H1 (cell line): Measurements from ENCODE around the gene EDEM2. TPM values are rescaled to one million over a fixed set of nuclear protein-coding genes. Genes with fewer than 3 reads are reported as not detected.

ENCODE experiments used
- CTCF ChIA-PET: fragments of 300-600 bp; sonication (Branson Sonifier 250); formaldehyde crosslinking; loops from one replicate; lab custom pipeline; 2021; ENCODE audit not compliant: partially characterized antibody; lab: Charles Lee
- POLR2A ChIA-PET: fragments of 300-600 bp; sonication (Branson Sonifier 250); formaldehyde crosslinking; loops from one replicate; lab custom pipeline; 2021; ENCODE audit warnings: inconsistent platforms; ENCODE audit not compliant: partially characterized antibody; lab: Charles Lee
- DNase-seq, 2 experiments: peaks; one replicate each; pipeline versions ENCODE4 v3.0.0 to v3.0.0-alpha.2; 2010 to 2022; ENCODE audit warnings: low spot score in 2 of 2, low read depth in 1 of 2, mixed read lengths in 1 of 2
- FAIRE-seq: peaks from 2 replicates; lab custom pipeline; 2011; peaks lifted over from hg19 to GRCh38; lab: Jason Lieb, UNC
- H2AFZ ChIP-seq: 2 replicates; pipeline ENCODE4 v1.8.1; 2012; ENCODE audit warnings: low read length, inconsistent platforms
- H2AK5ac ChIP-seq: 2 replicates; pipeline ENCODE4 v1.6.1; 2013; ENCODE audit warnings: low read depth, low read length
- H2BK120ac ChIP-seq: replicated peaks from 2 replicates; pipeline ENCODE3; 2013; ENCODE audit warnings: low read depth, low read length, inconsistent platforms
- H2BK12ac ChIP-seq: 2 replicates; pipeline ENCODE4 v1.6.1; 2013; ENCODE audit warnings: low read depth, low read length
- H2BK15ac ChIP-seq: 2 replicates; pipeline ENCODE4 v1.6.1; 2013; ENCODE audit warnings: low read length
- H2BK20ac ChIP-seq: 2 replicates; pipeline ENCODE4 v1.6.1; 2013; ENCODE audit warnings: low read length
- H2BK5ac ChIP-seq: 2 replicates; pipeline ENCODE4 v1.6.1; 2013; ENCODE audit warnings: low read depth, low read length
- H3K14ac ChIP-seq: 2 replicates; pipeline ENCODE4 v1.6.1; 2013; ENCODE audit warnings: inconsistent platforms; ENCODE audit not compliant: insufficient read length
- H3K18ac ChIP-seq: 2 replicates; pipeline ENCODE4 v1.6.1; 2013; ENCODE audit warnings: low read length; ENCODE audit errors: extremely low read depth
- H3K23ac ChIP-seq: 2 replicates; pipeline ENCODE4 v1.6.1; 2013; ENCODE audit warnings: inconsistent platforms; ENCODE audit not compliant: insufficient read length
- H3K23me2 ChIP-seq: 2 replicates; pipeline ENCODE4 v1.6.1; 2013; ENCODE audit warnings: low read depth, low read length
- H3K27ac ChIP-seq: 2 replicates; pipeline ENCODE4 v1.6.1; 2011; ENCODE audit warnings: low read depth, low read length, inconsistent platforms
- H3K27me3 ChIP-seq, 4 experiments: replicated peaks in 1 of 4; 1 replicate in 1 of 4; 2 replicates in 3 of 4; pipeline versions ENCODE4 v1.6.1 to v1.8.1; 2011 to 2013; ENCODE audit warnings: low read length in 3 of 4, mild to moderate bottlenecking in 3 of 4, inconsistent platforms in 2 of 4, mixed read lengths in 2 of 4, moderate library complexity in 1 of 4; ENCODE audit not compliant: control insufficient read depth in 3 of 4, insufficient read depth in 3 of 4; ENCODE audit errors: extremely low read depth in 1 of 4
- H3K36me3 ChIP-seq, 4 experiments: 2 replicates each; pipeline versions ENCODE4 v1.6.1 to v1.8.1; 2011 to 2013; ENCODE audit warnings: mild to moderate bottlenecking in 4 of 4, low read length in 3 of 4, moderate library complexity in 2 of 4, control low read depth in 1 of 4, inconsistent platforms in 1 of 4; ENCODE audit not compliant: insufficient read depth in 4 of 4, control insufficient read depth in 2 of 4
- H3K4ac ChIP-seq: replicated peaks from 2 replicates; pipeline ENCODE3; 2013; ENCODE audit warnings: low read length, low read depth, mixed read lengths, inconsistent platforms; ENCODE audit not compliant: insufficient read length
- H3K4me1 ChIP-seq, 4 experiments: replicated peaks in 1 of 4; 1 replicate in 1 of 4; 2 replicates in 3 of 4; pipeline versions ENCODE4 v1.6.1 to v1.8.1; 2011 to 2013; ENCODE audit warnings: low read length in 3 of 4, inconsistent platforms in 2 of 4, mixed read lengths in 1 of 4; ENCODE audit not compliant: insufficient read depth in 4 of 4, control insufficient read depth in 3 of 4
- H3K4me2 ChIP-seq, 2 experiments: 2 replicates each; pipeline versions ENCODE4 v1.6.1 to v1.8.1; 2011 to 2013; ENCODE audit warnings: low read depth in 2 of 2, low read length in 2 of 2, control low read depth in 1 of 2, inconsistent platforms in 1 of 2, mild to moderate bottlenecking in 1 of 2; ENCODE audit not compliant: insufficient read depth in 1 of 2
- H3K4me3 ChIP-seq, 4 experiments: fragments of 200-600, 300-600 bp in 1 of 4; sonication (generic), shearing (Covaris generic), sonication (Bioruptor Twin) in 1 of 4; 2 replicates each; pipeline versions ENCODE4 v1.5.1 to v1.8.1; 2011 to 2016; ENCODE audit warnings: low read length in 4 of 4, low read depth in 3 of 4, control low read depth in 2 of 4, inconsistent platforms in 2 of 4, mild to moderate bottlenecking in 2 of 4, mixed read lengths in 1 of 4, moderate library complexity in 1 of 4; ENCODE audit not compliant: insufficient read depth in 2 of 4; ENCODE audit errors: extremely low read depth in 1 of 4
- H3K56ac ChIP-seq: replicated peaks from 2 replicates; pipeline ENCODE3; 2013; ENCODE audit warnings: low read depth, mild to moderate bottlenecking, mixed read lengths, low read length, inconsistent platforms; ENCODE audit not compliant: insufficient read length
- H3K79me1 ChIP-seq: 2 replicates; pipeline ENCODE4 v1.6.1; 2013; ENCODE audit warnings: low read depth, low read length, control low read depth
- H3K79me2 ChIP-seq, 2 experiments: 2 replicates each; pipeline versions ENCODE4 v1.6.1 to v1.8.1; 2012 to 2013; ENCODE audit warnings: low read length in 2 of 2, mild to moderate bottlenecking in 2 of 2, inconsistent platforms in 1 of 2; ENCODE audit not compliant: insufficient read depth in 2 of 2, control insufficient read depth in 1 of 2
- H3K9ac ChIP-seq, 4 experiments: replicated peaks in 1 of 4; 1 replicate in 1 of 4; 2 replicates in 3 of 4; pipeline versions ENCODE4 v1.6.1 to v1.8.1; 2011 to 2013; ENCODE audit warnings: low read depth in 3 of 4, low read length in 3 of 4, control low read depth in 2 of 4, mild to moderate bottlenecking in 2 of 4, moderate library complexity in 2 of 4, inconsistent platforms in 1 of 4; ENCODE audit errors: extremely low read depth in 1 of 4
- H3K9me3 ChIP-seq, 2 experiments: 2 replicates each; pipeline versions ENCODE4 v1.6.1 to v1.8.1; 2012 to 2013; ENCODE audit warnings: mild to moderate bottlenecking in 2 of 2, moderate library complexity in 2 of 2, control low read depth in 1 of 2, inconsistent platforms in 1 of 2, low read depth in 1 of 2, low read length in 1 of 2, mixed read lengths in 1 of 2; ENCODE audit not compliant: insufficient read depth in 2 of 2
- H4K20me1 ChIP-seq, 2 experiments: replicated peaks in 1 of 2; 2 replicates each; pipeline versions ENCODE3 to v1.8.1; 2011 to 2013; ENCODE audit warnings: inconsistent platforms in 2 of 2, low read length in 2 of 2, mild to moderate bottlenecking in 1 of 2; ENCODE audit not compliant: insufficient read depth in 2 of 2, control insufficient read depth in 1 of 2
- H4K5ac ChIP-seq: 2 replicates; pipeline ENCODE4 v1.6.1; 2013; ENCODE audit warnings: low read length, low read depth, mixed read lengths, inconsistent platforms; ENCODE audit not compliant: insufficient read length
- H4K8ac ChIP-seq: 2 replicates; pipeline ENCODE4 v1.8.0; 2013; ENCODE audit warnings: mild to moderate bottlenecking, moderate library complexity, low read length, inconsistent platforms; ENCODE audit not compliant: insufficient read depth; ENCODE audit errors: extremely low read depth
- H4K91ac ChIP-seq: replicated peaks from 2 replicates; pipeline ENCODE3; 2013; ENCODE audit warnings: low read length, mixed read lengths, inconsistent platforms; ENCODE audit not compliant: insufficient read length
- ATF2 ChIP-seq: IDR thresholded peaks from 2 replicates; pipeline ENCODE4 v1.6.1; 2012; ENCODE audit warnings: low read length, inconsistent platforms
- BCL11A ChIP-seq, 2 experiments: IDR thresholded peaks; one replicate each; pipeline ENCODE4 v1.6.1; 2011; ENCODE audit warnings: low read depth in 2 of 2, low read length in 2 of 2, mild to moderate bottlenecking in 2 of 2
- CBX5 ChIP-seq: fragments of 300-800, 300-1000 bp; sonication (generic); IDR thresholded peaks from 2 replicates; pipeline ENCODE4 v1.7.1; 2016; ENCODE audit warnings: antibody characterized with exemption, low read length, low read depth
- CTCF ChIP-seq, 3 experiments: IDR thresholded peaks; 1 replicate in 2 of 3; 2 replicates in 1 of 3; pipeline versions ENCODE4 v1.5.1 to v1.6.1; 2011; ENCODE audit warnings: low read length in 3 of 3, mild to moderate bottlenecking in 3 of 3, inconsistent platforms in 2 of 3, low read depth in 1 of 3, moderate library complexity in 1 of 3; ENCODE audit not compliant: insufficient read depth in 1 of 3; ENCODE audit errors: control extremely low read depth in 1 of 3
- JUN ChIP-seq: IDR thresholded peaks from 2 replicates; pipeline ENCODE4 v1.6.1; 2011; ENCODE audit warnings: low read depth, mild to moderate bottlenecking, improper control_type of control experiment, low read length
- NRF1 ChIP-seq: IDR thresholded peaks from 2 replicates; pipeline ENCODE4 v1.6.1; 2011; ENCODE audit warnings: mild to moderate bottlenecking, low read depth, low read length, improper control_type of control experiment
- WGBS, 2 experiments: shearing (Covaris generic) in 1 of 2; methylation state at CpG; one replicate each; pipeline versions ENCODE4 v1.1.6 to v1.1.7; 2013 to 2015; ENCODE audit warnings: low lambda C conversion rate in 2 of 2, mixed read lengths in 2 of 2, inconsistent platforms in 1 of 2, low coverage in 1 of 2, missing lambda C conversion rate in 1 of 2; ENCODE audit not compliant: insufficient replicate concordance in 2 of 2, insufficient coverage in 1 of 2, insufficient read length in 1 of 2; ENCODE audit errors: extremely low coverage in 1 of 2, missing lambda C conversion rate in 1 of 2; 5-methylcytosine and 5-hydroxymethylcytosine counted together
- polyA plus RNA-seq, 7 experiments: library from polyadenylated mRNA; depleted of rRNA in 3 of 7; stranded (reverse) in 5 of 7; unstranded in 2 of 7; fragments of >200 nt in 5 of 7; fragments of 200-250 nt in 2 of 7; gene quantifications; 1 replicate in 5 of 7; 2 replicates in 1 of 7; 4 replicates in 1 of 7; pipeline versions ENCODE4 v1.2.1 to v1.2.3, GENCODE V29; 2011 to 2013; ENCODE audit warnings: missing spikeins in 2 of 7, mixed read lengths in 2 of 7
- total RNA-seq: library from RNA; stranded (reverse); fragmentation: NEBNext Ultra II Directional; extraction: Animal tissue kit (Norgen Biotek cat#: 25700); gene quantifications from 2 replicates; pipeline ENCODE4 v1.2.1, GENCODE V29; 2021

The EDEM2 gene
- total and polyA plus RNA-seq, 2 of the 8 experiments (the other 6 are each of a cell fraction or from before 2014, with no cell fraction given): 15.2 to 19.6 TPM

GRCh38 chr20:35079472-35080347 is 67.4 kb downstream of the EDEM2 start:
- no peak overlapping the region for H3K18ac ChIP-seq
- ChIA-PET CTCF (interaction anchor here (0.7 to 1.3 kb wide), 3 partner anchors 16 to 111 kb away, joined by 3 read pairs; no protein-coding TSS in a partner anchor), POLR2A (no interaction called here)
- H2AFZ ChIP-seq: no peak overlapping the region
- no peak for DNase-seq
- H2BK15ac ChIP-seq: no peak overlapping the region
- H3K4ac ChIP-seq: no peak overlapping the region
- H3K56ac ChIP-seq: no peak overlapping the region
- H3K9ac ChIP-seq: no peak overlapping the region
- no peak overlapping the region for H2BK12ac ChIP-seq
- H2AK5ac ChIP-seq: no peak overlapping the region
- no peak overlapping the region for H4K5ac ChIP-seq
- no peak overlapping the region for H2BK120ac ChIP-seq
- no peak overlapping the region for H3K4me3 ChIP-seq
- H4K20me1 ChIP-seq: peaks cover 0 to 3% of the 10 kb centered on the region in 2 experiments
- H3K36me3 ChIP-seq: peaks cover 5 to 20% (median 14%) of the 10 kb centered on the region in 4 experiments; a peak in 6 of 8 replicates
- H3K23me2 ChIP-seq: no peaks in the 10 kb centered on the region
- H4K8ac ChIP-seq: no peak overlapping the region
- 0 out of 2 replicates have a peak, but pooled peaks cover 2% of the 10 kb centered on the region for H3K79me1 ChIP-seq
- H3K23ac ChIP-seq: no peak overlapping the region
- H3K79me2 ChIP-seq: peaks cover 3 to 61% of the 10 kb centered on the region in 2 experiments; a peak in 3 of 4 replicates
- no peak overlapping the region for H4K91ac ChIP-seq
- WGBS, 2 experiments: 91% methylated on average over 8 of the region's 8 CpGs; no CpG with 5 or more reads in 1 of the 2 experiments
- no peak overlapping the region for H2BK20ac ChIP-seq
- FAIRE-seq: no peak
- peaks cover 10 to 17% of the 10 kb centered on the region in 2 experiments for H3K9me3 ChIP-seq
- no peaks in the 10 kb centered on the region for H3K27me3 ChIP-seq
- H3K27ac ChIP-seq: no peak overlapping the region
- H3K4me1 ChIP-seq: no peaks in the 10 kb centered on the region
- no peak overlapping the region for H2BK5ac ChIP-seq
- H3K14ac ChIP-seq: no peak overlapping the region
- H3K4me2 ChIP-seq: no peak overlapping the region
- TF ChIP-seq BCL11A (IDR thresholded peaks at IDR 0.05; ENCODE audit: low read depth in 2 of 2, low read length in 2 of 2): no peak
- no peak for TF ChIP-seq JUN
- TF ChIP-seq CTCF (IDR thresholded peaks at IDR 0.05; ENCODE audit: control extremely low read depth in 1 of 3, insufficient read depth in 1 of 3, low read depth in 1 of 3, low read length in 3 of 3): no peak
- no peak for TF ChIP-seq NRF1
- no peak for TF ChIP-seq CBX5
- TF ChIP-seq ATF2: no peak
